Epithelial cell of prostate (primary cell): Measurements from ENCODE around the gene MRPL36.

Experiments used
- DNase-seq: peaks from one replicate; pipeline ENCODE4 v3.0.0-alpha.2; 2011; ENCODE audit warnings: low read depth, low spot score
- H3K27ac ChIP-seq: fragments of 450-650 bp; 2 replicates; pipeline ENCODE4 v1.5.1; 2017; ENCODE audit warnings: mild to moderate bottlenecking

The MRPL36 gene

DNA sequence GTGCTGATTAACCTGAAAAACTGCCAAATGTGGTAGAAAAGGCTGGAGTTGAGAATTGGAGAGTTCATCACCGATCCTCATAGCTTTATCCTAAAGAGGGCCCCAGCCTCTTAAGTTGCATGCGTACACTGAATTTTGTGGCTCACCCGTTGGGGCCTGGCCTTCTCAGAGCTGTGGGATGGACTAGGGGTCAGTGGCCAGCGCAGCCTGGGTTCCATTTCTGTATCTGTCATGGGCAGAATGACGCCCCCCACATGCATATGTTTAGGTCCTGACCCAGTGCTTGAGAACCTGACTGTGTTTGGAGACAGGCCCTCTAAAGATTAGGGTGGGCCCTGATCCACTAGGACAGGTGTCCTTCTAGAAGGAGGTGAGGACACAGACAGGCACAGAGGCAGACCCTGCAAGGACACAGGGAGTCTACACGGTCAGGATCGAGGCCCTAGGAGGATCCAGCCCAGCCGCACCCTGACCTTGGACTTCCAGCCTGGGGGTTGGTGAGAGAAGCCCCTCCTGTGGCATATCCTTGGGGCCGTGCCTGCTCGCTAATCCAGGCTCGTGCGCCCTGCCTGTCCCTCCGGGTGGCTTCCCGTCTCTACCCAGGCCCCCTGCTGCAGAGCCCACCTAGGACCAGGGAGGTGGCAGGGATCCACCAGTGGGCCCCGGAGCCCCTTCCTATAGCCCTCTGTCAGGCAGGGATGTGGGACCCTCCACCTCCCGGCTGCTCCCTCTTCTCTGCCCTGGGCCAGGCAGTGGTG, 33.8 kb upstream of the MRPL36 start:
- DNase-seq: no peak
- H3K27ac ChIP-seq: no peak overlapping the region

- DNase-seq: no peak
- H3K27ac ChIP-seq: no peak overlapping the region
Observed at GRCh38 chr5:1832511-1833250, 33.0 kb upstream of the MRPL36 start.

DNA sequence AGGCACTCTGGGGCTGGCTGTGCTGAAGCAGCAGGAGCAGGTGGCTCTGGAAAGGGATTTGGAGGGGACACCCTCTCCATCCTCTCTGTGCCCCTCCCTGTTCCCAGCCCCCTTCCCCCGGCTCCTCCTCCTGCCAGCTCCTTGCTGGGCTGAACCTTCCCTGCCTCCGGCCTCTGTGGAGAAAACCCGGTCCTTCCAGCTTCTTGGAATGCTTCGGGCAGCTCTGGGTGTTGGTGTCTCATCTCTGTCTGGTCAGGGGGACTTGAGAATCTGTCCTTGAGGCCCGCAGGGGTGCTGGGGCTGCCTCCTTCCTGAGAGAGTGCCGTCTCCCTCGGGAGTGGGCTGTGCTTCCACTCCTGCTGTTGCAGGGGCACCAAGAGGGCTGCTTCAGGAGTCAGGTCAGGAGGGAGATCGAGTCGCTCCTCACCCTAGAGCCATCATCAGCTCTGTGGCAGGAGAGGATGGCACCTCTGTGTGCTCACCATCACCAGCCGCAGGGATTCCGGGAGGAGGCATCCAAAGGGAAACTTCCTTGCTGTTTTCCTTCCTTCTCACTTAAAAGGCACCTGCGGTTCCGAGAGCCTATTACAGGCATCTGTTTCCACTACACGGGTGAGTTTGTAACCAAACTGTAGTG, 32.2 kb upstream of the MRPL36 start:
- H3K27ac ChIP-seq: no peak overlapping the region
- DNase-seq: no peak

- DNase-seq: no peak
- no peak overlapping the region for H3K27ac ChIP-seq
Observed at GRCh38 chr5:1831257-1831656, 31.6 kb upstream of the MRPL36 start.

- H3K27ac ChIP-seq: no peak overlapping the region
- DNase-seq: no peak
Observed at GRCh38 chr5:1830571-1831228, 31.1 kb upstream of the MRPL36 start.

DNA sequence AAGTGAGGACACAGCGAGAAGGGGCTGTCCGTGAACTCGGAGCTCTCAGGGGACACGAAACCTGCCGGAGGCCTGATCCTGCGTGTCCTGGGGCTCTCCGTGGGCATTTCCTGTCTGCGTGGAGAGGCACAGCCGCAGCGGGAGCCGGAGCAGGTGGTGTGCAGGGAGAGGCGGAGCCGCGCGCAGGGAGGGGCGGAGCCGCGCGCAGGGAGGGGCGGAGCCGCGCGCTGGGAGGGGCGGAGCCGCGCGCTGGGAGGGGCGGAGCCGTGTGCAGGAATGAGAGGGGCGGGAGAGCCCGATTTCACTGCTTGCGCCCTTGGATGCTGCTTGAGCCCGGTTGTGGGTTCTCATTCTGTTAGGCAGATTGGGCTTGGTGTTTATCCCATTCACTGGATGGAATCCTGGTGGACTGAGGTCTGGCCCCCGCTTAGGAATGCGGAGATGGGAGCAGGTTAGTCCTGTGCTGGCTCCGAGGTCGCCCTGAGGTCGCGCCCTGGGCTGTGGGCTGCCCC, 28.3 kb upstream of the MRPL36 start:
- DNase-seq: no peak
- H3K27ac ChIP-seq: no peak overlapping the region

DNA sequence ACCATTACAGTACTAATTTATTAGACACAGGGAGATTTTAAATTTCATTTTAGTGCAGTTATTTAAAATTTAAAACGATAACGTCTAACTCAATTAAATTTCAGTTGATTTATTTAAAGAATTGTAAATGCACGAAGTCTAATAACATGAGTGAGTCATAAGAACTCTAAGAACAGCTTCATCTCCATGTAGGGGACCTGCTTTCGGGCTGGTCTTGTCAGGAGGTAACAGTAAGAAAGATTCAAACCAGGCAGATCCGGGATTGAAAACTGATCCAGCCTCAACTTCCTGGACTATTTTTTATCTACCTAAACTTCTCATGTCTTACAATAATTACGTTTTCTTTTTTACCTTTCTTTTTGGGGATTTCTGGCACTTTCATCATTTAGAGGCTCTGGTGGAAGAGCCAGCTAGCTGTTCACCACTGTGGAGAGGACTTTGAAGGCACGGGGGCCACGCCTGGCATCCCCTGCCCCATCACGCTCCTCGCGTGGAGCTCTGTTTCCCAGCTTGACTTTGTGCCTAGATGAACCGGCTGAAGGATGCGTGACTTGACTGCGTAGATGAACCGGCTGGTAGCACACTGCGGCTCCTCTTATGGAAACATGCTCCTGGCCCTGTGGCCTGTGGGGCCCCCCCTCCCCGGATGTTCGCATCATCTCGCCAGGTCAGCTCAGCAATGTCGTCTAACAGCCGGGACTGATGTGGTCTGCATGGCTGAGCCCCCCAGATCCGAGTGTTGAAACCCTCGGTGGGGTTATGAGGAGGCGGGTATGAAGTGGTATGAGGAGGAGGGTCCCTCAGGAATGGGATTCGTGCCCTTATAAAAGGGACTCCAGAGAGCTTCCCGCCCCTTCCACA, 27.6 kb upstream of the MRPL36 start:
- no peak overlapping the region for H3K27ac ChIP-seq
- DNase-seq: no peak

DNA sequence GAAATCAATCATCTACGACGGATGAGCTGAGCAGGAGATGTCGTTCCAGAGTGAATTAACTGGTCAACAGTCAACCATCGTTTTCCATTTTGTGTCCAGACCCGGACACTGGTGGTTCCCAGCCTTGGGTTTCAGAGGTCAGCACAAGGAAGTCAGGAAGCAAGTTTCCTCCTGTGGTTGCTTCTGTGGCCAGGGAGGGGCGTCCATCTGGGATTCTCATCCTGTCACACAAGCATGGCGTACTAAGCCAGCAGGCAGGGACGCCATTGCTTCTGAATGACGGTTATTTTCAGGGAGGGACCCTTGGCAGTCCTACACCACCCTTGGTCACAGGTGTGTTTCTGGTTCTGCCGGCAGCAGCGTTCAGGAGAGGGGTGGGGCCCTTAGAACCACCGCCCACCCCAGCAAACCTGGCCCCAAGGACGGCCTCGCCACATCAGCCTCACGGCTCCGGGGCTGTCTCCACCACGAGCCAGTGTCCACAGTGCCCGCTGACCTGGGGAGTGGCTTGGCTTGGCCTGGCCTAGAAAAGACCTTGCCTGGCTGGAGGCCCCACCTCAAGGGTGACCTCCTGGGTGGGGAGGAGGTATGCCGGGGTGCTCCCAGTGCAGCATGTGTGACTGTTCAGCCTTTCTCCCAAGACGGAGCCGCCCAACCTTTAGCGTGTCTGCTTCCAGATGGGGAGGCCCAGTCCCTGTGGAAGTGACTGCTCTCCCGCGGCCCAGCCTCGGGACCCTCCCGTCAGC, 26.8 kb upstream of the MRPL36 start:
- H3K27ac ChIP-seq: no peak overlapping the region
- no peak for DNase-seq

- no peak overlapping the region for H3K27ac ChIP-seq
- no peak for DNase-seq
Observed at GRCh38 chr5:1824903-1825841, 25.5 kb upstream of the MRPL36 start.

DNA sequence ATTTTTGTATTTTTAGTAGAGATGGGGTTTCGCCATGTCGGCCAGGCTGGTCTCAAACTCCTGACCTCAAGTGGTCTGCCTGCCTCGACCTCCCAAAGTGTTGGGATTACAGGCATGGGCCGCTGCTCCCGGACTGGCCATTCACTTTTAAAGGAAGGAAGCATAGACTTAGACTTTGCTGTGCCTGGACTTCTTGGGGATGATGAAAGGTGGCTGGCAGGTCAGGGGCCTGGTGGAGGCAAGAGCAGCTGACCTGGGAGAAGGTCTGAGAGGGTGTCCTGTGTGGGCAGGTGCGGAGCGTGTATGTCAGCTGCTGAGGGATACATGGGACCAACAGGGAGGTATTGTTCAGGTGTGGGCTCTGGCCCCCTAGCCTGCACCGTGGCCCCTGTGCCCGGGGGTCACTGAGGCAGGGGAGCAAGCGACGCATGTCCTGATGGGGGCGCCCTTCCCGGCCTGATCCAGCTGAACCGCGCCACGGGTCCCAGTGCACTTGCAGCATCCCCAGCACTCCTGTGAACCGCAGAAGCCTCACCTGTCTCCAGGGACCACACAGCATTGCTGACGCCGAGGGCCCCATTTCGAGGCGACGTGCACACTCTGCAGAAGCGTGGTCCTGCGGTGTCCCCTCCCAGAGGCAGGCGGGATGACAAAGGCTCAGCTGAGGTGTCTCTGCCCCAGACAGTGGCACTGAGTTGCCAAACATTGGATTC, 24.6 kb upstream of the MRPL36 start:
- H3K27ac ChIP-seq: no peak overlapping the region
- no peak for DNase-seq

- no peak overlapping the region for H3K27ac ChIP-seq
- DNase-seq: no peak
Observed at GRCh38 chr5:1823381-1824034, 23.9 kb upstream of the MRPL36 start.

DNA sequence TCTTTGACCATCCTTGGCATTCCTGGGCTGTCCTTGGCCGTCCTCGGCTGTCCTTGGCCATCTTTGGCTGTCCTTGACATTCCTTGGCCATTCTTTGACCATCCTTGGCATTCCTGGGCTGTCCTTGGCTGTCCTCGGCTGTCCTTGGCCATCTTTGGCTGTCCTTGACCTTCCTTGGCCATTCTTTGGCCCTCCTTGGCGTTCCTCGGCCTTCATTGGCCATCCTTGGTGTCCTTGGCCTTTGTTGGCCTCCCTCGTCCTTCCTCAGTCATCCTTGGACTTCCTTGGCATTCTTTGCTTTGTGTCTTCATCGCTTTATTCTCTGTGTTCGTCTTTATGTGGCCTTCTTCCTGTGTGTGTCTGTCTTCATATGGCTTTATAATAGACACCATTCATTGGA, 22.2 kb upstream of the MRPL36 start:
- no peak overlapping the region for H3K27ac ChIP-seq
- DNase-seq: no peak

DNA sequence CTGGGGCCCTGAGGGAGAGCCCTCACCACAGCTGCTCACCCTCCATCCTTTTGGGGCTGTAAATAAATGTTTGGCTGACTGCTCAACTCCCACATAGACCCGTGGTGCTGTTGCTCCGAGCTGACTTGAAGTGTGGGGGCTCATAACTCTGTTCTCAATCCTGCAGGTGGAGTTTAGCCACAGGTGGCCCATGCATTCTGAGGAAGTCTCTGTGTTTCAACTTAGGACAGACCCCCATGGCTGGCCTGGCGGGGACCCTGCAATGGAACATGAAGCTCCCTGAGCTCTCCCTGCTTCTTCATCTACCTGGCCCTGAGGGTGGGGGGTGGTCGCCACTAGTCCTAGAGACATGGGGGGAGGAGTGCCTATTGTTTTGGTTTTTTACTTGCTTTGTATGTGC, 21.3 kb upstream of the MRPL36 start:
- no peak overlapping the region for H3K27ac ChIP-seq
- no peak for DNase-seq

GRCh38 chr5:1820381-1820780, 20.7 kb upstream of the MRPL36 start:
- no peak for DNase-seq
- H3K27ac ChIP-seq: no peak overlapping the region

DNA sequence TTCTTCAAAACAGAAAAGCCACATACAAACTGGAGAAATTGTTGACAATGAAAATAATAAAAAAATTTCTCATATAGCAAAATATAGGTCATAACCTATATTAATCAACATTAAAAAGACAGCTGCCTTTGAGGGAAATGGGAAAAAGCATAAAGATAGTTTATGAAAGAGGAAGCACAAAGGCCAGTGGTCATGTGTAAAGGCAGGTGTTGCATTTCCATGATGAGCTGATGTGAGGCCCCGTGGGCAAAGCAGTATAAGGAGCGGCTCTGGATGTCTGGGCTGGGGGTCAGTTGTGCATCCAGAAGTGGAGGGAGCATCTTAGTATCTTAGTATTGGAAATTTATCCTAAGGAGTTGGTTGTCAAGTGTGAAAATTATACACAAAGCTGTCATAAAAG, 19.8 kb upstream of the MRPL36 start:
- H3K27ac ChIP-seq: no peak overlapping the region
- DNase-seq: no peak

DNA sequence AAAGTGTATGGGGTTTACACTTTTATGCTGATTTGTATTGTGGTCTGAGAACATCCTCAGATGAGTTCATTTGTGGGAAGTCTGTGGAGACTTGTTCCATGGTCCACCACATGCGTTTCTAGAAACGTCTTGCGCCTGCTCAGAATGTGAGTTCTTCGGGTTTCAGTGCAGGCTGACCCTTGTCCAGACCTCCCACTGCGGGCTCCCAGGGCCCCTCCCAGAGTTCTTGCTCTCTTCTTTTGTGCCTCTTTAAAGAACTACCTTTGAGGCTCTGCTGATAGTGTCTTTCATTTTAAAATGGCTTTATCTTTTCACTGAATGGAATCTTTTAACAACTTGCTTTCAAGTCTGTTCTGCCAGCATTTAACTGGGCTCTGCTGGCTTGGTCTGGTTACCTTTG, 19.1 kb upstream of the MRPL36 start:
- no peak overlapping the region for H3K27ac ChIP-seq
- no peak for DNase-seq
